Left colon (tissue), 2 donors: Measurements from ENCODE around the gene ST6GALNAC5. TPM values are rescaled to one million over a fixed set of nuclear protein-coding genes. Genes with fewer than 3 reads are reported as not detected.

Source experiments
- ATAC-seq: fragments of 200-7000 bp; cut with Tn5 transposase; one replicate; pipeline ENCODE4 v1.9.1; 2020; ENCODE audit warnings: mild to moderate bottlenecking, moderate library complexity
- DNase-seq, 2 donors: peaks; one replicate each; pipeline ENCODE4 v3.0.0-alpha.2; 2020
- intact Hi-C, 2 donors: fragments of 100-400 bp; cut with DNase I in 1 of 2; cut with micrococcal nuclease in 1 of 2; formaldehyde crosslinking; loops; one replicate each; pipeline versions ENCODE4 v1.11.2 to v1.14.0; 2022; cut with DNase I, micrococcal nuclease
- total RNA-seq, 2 donors: library from RNA; stranded (reverse); fragmentation: NEBNext Ultra II Directional; extraction: Animal tissue kit (Norgen Biotek cat#: 25700); gene quantifications; one replicate each; pipeline ENCODE4 v1.2.1, GENCODE V29; 2021
- donor health status: DM: no; HTN: no; CAD: no.
- donor health status: DM: yes; HTN: yes; CAD: no.

Gene ST6GALNAC5
- total RNA-seq, 2 donors from 2014 or later = 0.31 to 1.5 TPM

- DNase-seq (no peak), ATAC-seq (no peak)
- intact Hi-C loops = no loop called here
Measured at GRCh38 chr1:77031106-77031662, 163.9 kb downstream of the ST6GALNAC5 start.

GRCh38 chr1:77036560-77036959 lies 169.3 kb downstream of the ST6GALNAC5 start:
- ATAC-seq (no peak), DNase-seq (no peak)
- intact Hi-C loops = no loop called here

- DNase-seq = no peak
- ATAC-seq = no peak
- intact Hi-C loops = no loop called here
Measured at GRCh38 chr1:77037038-77037437, 169.8 kb downstream of the ST6GALNAC5 start.

- ATAC-seq (no peak), DNase-seq (no peak)
- intact Hi-C loops = no loop called here
Measured at GRCh38 chr1:77038000-77038399, 170.7 kb downstream of the ST6GALNAC5 start.

GRCh38 chr1:77039111-77039510 lies 171.8 kb downstream of the ST6GALNAC5 start:
- intact Hi-C loops = no loop called here
- DNase-seq = no peak
- ATAC-seq = no peak

GRCh38 chr1:77039739-77040138 lies 172.5 kb downstream of the ST6GALNAC5 start:
- ATAC-seq = no peak
- intact Hi-C loops = no loop called here
- DNase-seq = no peak

GRCh38 chr1:77040826-77041225 lies 173.5 kb downstream of the ST6GALNAC5 start:
- ATAC-seq (no peak), DNase-seq (no peak)
- intact Hi-C loops = no loop called here

GRCh38 chr1:77044133-77044849 lies 177.0 kb downstream of the ST6GALNAC5 start:
- intact Hi-C loops = no loop called here
- DNase-seq (no peak), ATAC-seq (no peak)

- intact Hi-C loops = no loop called here
- ATAC-seq = no peak
Measured at GRCh38 chr1:77047575-77047974, 180.3 kb downstream of the ST6GALNAC5 start.

GRCh38 chr1:77047978-77048614 lies 180.8 kb downstream of the ST6GALNAC5 start:
- intact Hi-C loops = no loop called here
- ATAC-seq (no peak), DNase-seq (no peak)

More at GRCh38 chr1:77047575-77047974, 180.3 kb downstream of the ST6GALNAC5 start:
- DNase-seq = no peak

- DNase-seq = no peak
- ATAC-seq = no peak
- intact Hi-C loops = no loop called here
Measured at GRCh38 chr1:77048615-77049005, 181.3 kb downstream of the ST6GALNAC5 start.

GRCh38 chr1:77051425-77051824 lies 184.1 kb downstream of the ST6GALNAC5 start:
- DNase-seq (no peak), ATAC-seq (no peak)
- intact Hi-C loops = no loop called here

- ATAC-seq = no peak
- DNase-seq = no peak
- intact Hi-C loops = no loop called here
Measured at GRCh38 chr1:77056525-77056924, 189.2 kb downstream of the ST6GALNAC5 start.

- ATAC-seq = no peak
- intact Hi-C loops = no loop called here
- no peak for DNase-seq
Measured at GRCh38 chr1:77057994-77058585, 190.8 kb downstream of the ST6GALNAC5 start.

GRCh38 chr1:77060000-77060399 lies 192.7 kb downstream of the ST6GALNAC5 start:
- ATAC-seq = no peak
- no peak for DNase-seq

GRCh38 chr1:77061162-77061561 lies 193.9 kb downstream of the ST6GALNAC5 start:
- ATAC-seq (no peak), DNase-seq (no peak)
- intact Hi-C loops = no loop called here

More at GRCh38 chr1:77060000-77060399, 192.7 kb downstream of the ST6GALNAC5 start:
- intact Hi-C loops = no loop called here

GRCh38 chr1:77063118-77063517 lies 195.8 kb downstream of the ST6GALNAC5 start:
- intact Hi-C loops = no loop called here
- ATAC-seq = no peak

GRCh38 chr1:77064246-77064645 lies 197.0 kb downstream of the ST6GALNAC5 start:
- intact Hi-C loops = no loop called here
- no peak for DNase-seq
- ATAC-seq = no peak

More at GRCh38 chr1:77063118-77063517, 195.8 kb downstream of the ST6GALNAC5 start:
- no peak for DNase-seq

GRCh38 chr1:77065693-77066342 lies 198.5 kb downstream of the ST6GALNAC5 start:
- intact Hi-C loops = no loop called here
- DNase-seq (no peak), ATAC-seq (no peak)
